Measurements from ENCODE around the gene SDK1. TPM values are rescaled to one million over a fixed set of nuclear protein-coding genes. Genes with fewer than 3 reads are reported as not detected.

SDK1 gene
- total RNA-seq, 1 donor from 2014 or later = 4.3 TPM

GRCh38 chr7:3585826-3586225 lies 284.8 kb downstream of the SDK1 start:
- DNase-seq (ENCODE audit: low spot score) = no peak
- no peak overlapping the region for H3K27ac Mint-ChIP-seq (ENCODE audit: unreplicated experiment)
- no peaks in the 10 kb centered on the region for H3K4me1 Mint-ChIP-seq (ENCODE audit: unreplicated experiment)
- TF ChIP-seq CTCF (IDR thresholded peaks at IDR 0.05; ENCODE audit: unreplicated experiment) = no peak
- H3K36me3 Mint-ChIP-seq (ENCODE audit: low read depth, unreplicated experiment) = no peaks in the 10 kb centered on the region
- H3K4me3 Mint-ChIP-seq (ENCODE audit: unreplicated experiment) = no peak overlapping the region
- no peaks in the 10 kb centered on the region for H3K27me3 Mint-ChIP-seq (ENCODE audit: unreplicated experiment)
- no peaks in the 10 kb centered on the region for H3K9me3 Mint-ChIP-seq (ENCODE audit: unreplicated experiment)

DNA sequence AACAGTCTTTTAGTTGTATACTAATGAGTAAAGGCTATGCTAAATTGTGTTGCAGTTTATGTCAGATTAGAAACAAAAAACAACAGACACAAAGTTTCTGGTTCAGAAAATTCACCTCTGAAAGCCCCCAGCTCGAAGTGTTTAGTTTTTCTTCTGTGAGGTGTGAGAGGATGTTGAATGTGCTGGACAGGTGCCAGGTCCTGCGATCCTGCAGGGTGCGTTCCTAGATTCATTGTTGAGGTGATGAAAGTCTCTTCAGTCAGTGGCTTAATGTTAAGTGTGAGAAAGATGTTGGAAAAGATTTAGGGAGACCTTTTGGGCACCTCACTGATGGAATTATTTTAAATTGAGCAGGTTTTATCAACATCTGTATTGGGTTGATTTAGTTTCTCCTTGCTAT lies 287.3 kb downstream of the SDK1 start:
- no peak for DNase-seq (ENCODE audit: low spot score)
- no peak overlapping the region for H3K27ac Mint-ChIP-seq (ENCODE audit: unreplicated experiment)

DNA sequence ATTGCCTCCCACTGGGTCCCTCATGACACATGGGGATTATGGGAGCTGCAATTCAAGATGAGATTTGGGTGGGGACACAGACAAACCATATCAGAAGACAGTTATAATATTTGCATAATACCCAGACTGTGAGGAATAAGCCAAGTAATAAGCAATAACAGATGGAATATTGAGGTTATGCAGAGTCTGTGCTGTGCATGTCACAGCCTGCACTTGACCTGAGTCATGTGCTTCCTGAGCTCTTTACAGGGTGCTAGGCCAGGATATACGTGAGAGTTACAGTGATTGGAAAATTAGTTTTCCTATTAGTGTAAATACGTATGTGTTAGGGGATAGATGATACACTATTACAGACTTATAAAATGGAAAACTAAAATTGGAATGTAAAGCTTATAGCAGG lies 288.7 kb downstream of the SDK1 start:
- no peak overlapping the region for H3K27ac Mint-ChIP-seq (ENCODE audit: unreplicated experiment)
- H3K9me3 Mint-ChIP-seq (ENCODE audit: unreplicated experiment) = no peaks in the 10 kb centered on the region
- no peak for TF ChIP-seq CTCF (IDR thresholded peaks at IDR 0.05; ENCODE audit: unreplicated experiment)
- H3K4me1 Mint-ChIP-seq (ENCODE audit: unreplicated experiment) = no peaks in the 10 kb centered on the region
- no peaks in the 10 kb centered on the region for H3K36me3 Mint-ChIP-seq (ENCODE audit: low read depth, unreplicated experiment)
- no peak overlapping the region for H3K4me3 Mint-ChIP-seq (ENCODE audit: unreplicated experiment)
- DNase-seq (ENCODE audit: low spot score) = no peak
- H3K27me3 Mint-ChIP-seq (ENCODE audit: unreplicated experiment) = peaks cover 3% of the 10 kb centered on the region

More for the DNA sequence above, 287.3 kb downstream of the SDK1 start:
- H3K36me3 Mint-ChIP-seq (ENCODE audit: low read depth, unreplicated experiment) = no peaks in the 10 kb centered on the region
- H3K27me3 Mint-ChIP-seq (ENCODE audit: unreplicated experiment) = peaks cover 3% of the 10 kb centered on the region
- H3K4me1 Mint-ChIP-seq (ENCODE audit: unreplicated experiment) = no peaks in the 10 kb centered on the region
- no peak for TF ChIP-seq CTCF (IDR thresholded peaks at IDR 0.05; ENCODE audit: unreplicated experiment)
- no peak overlapping the region for H3K4me3 Mint-ChIP-seq (ENCODE audit: unreplicated experiment)
- no peaks in the 10 kb centered on the region for H3K9me3 Mint-ChIP-seq (ENCODE audit: unreplicated experiment)

DNA sequence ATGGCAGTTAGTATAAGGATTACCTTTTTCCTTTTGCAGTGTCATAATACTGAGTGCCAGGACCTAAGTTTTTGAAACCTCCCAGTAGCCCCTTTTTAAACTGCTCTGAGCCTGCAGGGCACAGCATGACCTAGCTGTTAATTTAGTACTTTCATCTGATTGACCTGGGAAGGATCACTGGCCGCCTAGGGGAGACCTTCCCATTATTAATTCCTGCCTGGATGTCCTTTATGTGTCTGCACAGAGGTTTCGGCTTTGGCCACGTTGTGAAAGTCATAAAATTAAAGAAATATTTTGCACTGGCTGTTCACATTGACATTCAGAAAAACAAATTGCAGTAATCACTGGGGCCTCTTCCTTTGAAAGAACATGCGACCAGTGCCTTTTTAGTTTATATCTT lies 290.2 kb downstream of the SDK1 start:
- H3K9me3 Mint-ChIP-seq (ENCODE audit: unreplicated experiment) = no peaks in the 10 kb centered on the region
- DNase-seq (ENCODE audit: low spot score) = no peak
- no peak overlapping the region for H3K27ac Mint-ChIP-seq (ENCODE audit: unreplicated experiment)

GRCh38 chr7:3591944-3592343 lies 290.9 kb downstream of the SDK1 start:
- Mint-ChIP-seq H3K27me3 (ENCODE audit: unreplicated experiment) (peaks cover 3% of the 10 kb centered on the region), H3K36me3 (ENCODE audit: low read depth, unreplicated experiment) (no peaks in the 10 kb centered on the region), H3K9me3 (ENCODE audit: unreplicated experiment) (no peaks in the 10 kb centered on the region), H3K27ac (ENCODE audit: unreplicated experiment) (no peak overlapping the region), H3K4me3 (ENCODE audit: unreplicated experiment) (no peak overlapping the region), H3K4me1 (ENCODE audit: unreplicated experiment) (no peaks in the 10 kb centered on the region)
- DNase-seq (ENCODE audit: low spot score) = no peak
- TF ChIP-seq CTCF (IDR thresholded peaks at IDR 0.05; ENCODE audit: unreplicated experiment) = no peak

More for the DNA sequence above, 290.2 kb downstream of the SDK1 start:
- H3K36me3 Mint-ChIP-seq (ENCODE audit: low read depth, unreplicated experiment) = no peaks in the 10 kb centered on the region
- no peak overlapping the region for H3K4me3 Mint-ChIP-seq (ENCODE audit: unreplicated experiment)
- no peaks in the 10 kb centered on the region for H3K4me1 Mint-ChIP-seq (ENCODE audit: unreplicated experiment)
- H3K27me3 Mint-ChIP-seq (ENCODE audit: unreplicated experiment) = peaks cover 3% of the 10 kb centered on the region
- no peak for TF ChIP-seq CTCF (IDR thresholded peaks at IDR 0.05; ENCODE audit: unreplicated experiment)

Data from endothelial cell (in vitro differentiated cells).